GM18520 (cell line): ENCODE results near the gene NUPR1.
"Not testable (repeated sequence)": the region's sequence is repeated elsewhere in the genome, so short reads cannot be mapped to it uniquely, and the experiment has no call there.

ENCODE experiments used
- ATAC-seq: cut with Tn5 transposase; IDR thresholded peaks from one replicate; pipeline ENCODE4 v1.9.1; 2021; ENCODE audit not compliant: unreplicated experiment

The NUPR1 gene

GRCh38 chr16:28527985-28528384 is 10.8 kb downstream of the NUPR1 start:
- no peak for ATAC-seq

GRCh38 chr16:28527100-28527785 is 11.5 kb downstream of the NUPR1 start:
- ATAC-seq, result not testable (repeated sequence)

- no peak for ATAC-seq
Observed at GRCh38 chr16:28526201-28527099, 12.3 kb downstream of the NUPR1 start.

- no peak for ATAC-seq
Observed at GRCh38 chr16:28524681-28525171, 14.0 kb downstream of the NUPR1 start.

- ATAC-seq, result no peak
Observed at GRCh38 chr16:28522792-28523191, 16.0 kb downstream of the NUPR1 start.

- ATAC-seq, result no peak
Observed at GRCh38 chr16:28521436-28521835, 17.3 kb downstream of the NUPR1 start.

- no peak for ATAC-seq
Observed at GRCh38 chr16:28520672-28521071, 18.1 kb downstream of the NUPR1 start.

GRCh38 chr16:28514246-28514645 is 24.5 kb downstream of the NUPR1 start:
- ATAC-seq, result no peak

GRCh38 chr16:28513484-28514181 is 25.1 kb downstream of the NUPR1 start:
- no peak for ATAC-seq

- no peak for ATAC-seq
Observed at GRCh38 chr16:28511801-28512789, 26.7 kb downstream of the NUPR1 start.

GRCh38 chr16:28511031-28511430 is 27.7 kb downstream of the NUPR1 start:
- ATAC-seq, result no peak

GRCh38 chr16:28505489-28506137 is 33.2 kb downstream of the NUPR1 start:
- no peak for ATAC-seq

GRCh38 chr16:28504707-28505404 is 33.9 kb downstream of the NUPR1 start:
- ATAC-seq, result no peak

- no peak for ATAC-seq
Observed at GRCh38 chr16:28503470-28504259, 35.1 kb downstream of the NUPR1 start.

GRCh38 chr16:28502290-28502689 is 36.5 kb downstream of the NUPR1 start:
- no peak for ATAC-seq

GRCh38 chr16:28501258-28502232 is 37.2 kb downstream of the NUPR1 start:
- ATAC-seq, result no peak
